ENCODE measurements around the gene CRABP2. TPM values are rescaled to one million over a fixed set of nuclear protein-coding genes. Genes with fewer than 3 reads are reported as not detected.

CRABP2 gene
- total and polyA plus RNA-seq, 10 of the 15 experiments (the other 5 are each of a cell fraction or from before 2014, with no cell fraction given), result 0.21 to 1.3 (median 0.41) TPM

DNA sequence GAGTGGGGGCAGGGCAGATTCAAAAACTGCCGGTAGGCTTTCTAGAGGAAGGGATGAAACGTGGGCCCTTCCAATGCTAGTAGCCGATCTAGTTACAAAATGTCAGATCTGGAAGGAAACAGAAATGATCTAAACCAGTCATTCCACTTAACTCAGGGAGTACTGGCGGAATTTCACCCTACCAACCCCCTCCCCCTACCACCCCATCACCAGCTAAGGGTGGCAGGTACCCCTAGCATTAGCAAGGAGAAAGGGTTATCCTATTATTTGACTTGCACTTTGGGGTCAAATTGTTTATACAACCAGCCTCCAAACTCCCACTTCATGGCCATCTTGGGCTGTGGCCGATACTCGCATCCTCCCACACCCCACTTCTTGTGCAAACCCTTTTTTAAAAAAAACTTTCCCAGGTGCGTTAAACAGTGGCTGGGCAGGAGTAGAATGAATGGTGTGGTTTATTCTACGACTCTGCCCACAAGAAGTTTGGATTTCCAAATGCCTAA, 36.1 kb upstream of the CRABP2 start:
- CTCF ChIA-PET, result interaction anchor here (0.8 to 3.7 kb wide), 13 partner anchors 10 to 141 kb away, joined by 3 to 56 read pairs (median 7); partner anchors contain the start of genes HDGF, ISG20L2, METTL25B and PRCC
- TF ChIP-seq BACH1 (IDR thresholded peaks at IDR 0.05; ENCODE audit: borderline replicate concordance) (0 out of 2 replicates have a peak, but pooled peaks have one; percentile 11), HDAC6 (IDR thresholded peaks at IDR 0.05; ENCODE audit: unreplicated experiment) (no peak), TAF1 (IDR thresholded peaks at IDR 0.05; ENCODE audit: borderline replicate concordance, low read depth, low read length) (peak; percentile 26; the same call in 1 of the 2 replicates), MLLT1 (IDR thresholded peaks at IDR 0.05) (peak; percentile 24; the same call in 1 of the 2 replicates)
- intact Hi-C loops (cut with micrococcal nuclease; ENCODE audit: unreplicated experiment), result loop anchor here (1.0 to 10.0 kb wide), 4 partner anchors 8 to 237 kb away; partner anchors contain the start of genes ISG20L2, MEF2D, METTL25B and PRCC
- POLR2A ChIA-PET, result interaction anchor here (1.0 to 5.4 kb wide), 7 partner anchors 10 to 404 kb away, joined by 3 to 75 read pairs (median 11); partner anchors contain the start of genes CCT3, HDGF, ISG20L2 and METTL25B
- no peaks in the 10 kb centered on the region for H4K20me1 ChIP-seq (ENCODE audit: control insufficient read depth, insufficient read depth)
- no peaks in the 10 kb centered on the region for H3K9me3 ChIP-seq (replicated peaks; ENCODE audit: control insufficient read depth, insufficient read depth, low read length)
- peaks cover 23 to 36% of the 10 kb centered on the region in 2 experiments for H3K36me3 ChIP-seq (ENCODE audit: control insufficient read depth in 2 of 2, insufficient read depth in 2 of 2, low read length in 1 of 2)
- H3K4me1 ChIP-seq (ENCODE audit: control insufficient read depth, insufficient read depth, low read length), result peaks cover 5% of the 10 kb centered on the region
- H3K9ac ChIP-seq (ENCODE audit: control insufficient read depth, insufficient read depth, low read length), result peak overlapping the region; percentile 56
- peaks cover 35% of the 10 kb centered on the region for H3K79me2 ChIP-seq (ENCODE audit: control insufficient read depth, insufficient read depth, low read length)
- FAIRE-seq (no peak), DNase-seq (ENCODE audit: low read depth, low spot score) (no peak), ATAC-seq (no peak)
- in situ Hi-C loops (cut with MboI), result no loop called here
- BruUV-seq (replicated peaks), result TSS peak; percentile 91
- peak overlapping the region; percentile 68 for H3K4me2 ChIP-seq (ENCODE audit: control insufficient read depth, insufficient read depth)
- peak overlapping the region; percentile 76 for H3K27ac ChIP-seq (ENCODE audit: control insufficient read depth, insufficient read depth)
- SMC1A ChIA-PET (ENCODE audit: uncharacterized antibody, unreplicated experiment), result interaction anchor here (0.6 to 5.0 kb wide), 11 partner anchors 11 to 120 kb away, joined by 3 to 57 read pairs (median 4); partner anchors contain the start of genes ISG20L2, METTL25B, NTRK1 and PRCC
- WGBS (ENCODE audit: insufficient coverage, insufficient replicate concordance, low lambda C conversion rate, missing lambda C conversion rate), result 11% methylated on average over 8 of the region's 8 CpGs
- RAD21 ChIA-PET (ENCODE audit: unreplicated experiment), result interaction anchor here (0.7 to 2.7 kb wide), 13 partner anchors 9 to 118 kb away, joined by 3 to 49 read pairs (median 6); partner anchors contain the start of genes HDGF, ISG20L2, METTL25B and PRCC
- H3K4me3 ChIP-seq, result peak overlapping the region; percentile 63; the same call in 1 of the 2 replicates
- peak overlapping the region; percentile 85 for H2AFZ ChIP-seq (ENCODE audit: control insufficient read depth, low read depth, low read length)
- H3K27me3 ChIP-seq (replicated peaks in 1 of 2; ENCODE audit: control insufficient read depth in 2 of 2, insufficient read depth in 2 of 2, low read length in 1 of 2), result no peaks in the 10 kb centered on the region

Measured in GM12878 (cell line).